ENCODE data around the gene TMEM245. TPM values are rescaled to one million over a fixed set of nuclear protein-coding genes. Genes with fewer than 3 reads are reported as not detected.

The TMEM245 gene
- polyA plus RNA-seq, 4 donors = 4.3 to 54.0 (median 9.8) TPM

DNA sequence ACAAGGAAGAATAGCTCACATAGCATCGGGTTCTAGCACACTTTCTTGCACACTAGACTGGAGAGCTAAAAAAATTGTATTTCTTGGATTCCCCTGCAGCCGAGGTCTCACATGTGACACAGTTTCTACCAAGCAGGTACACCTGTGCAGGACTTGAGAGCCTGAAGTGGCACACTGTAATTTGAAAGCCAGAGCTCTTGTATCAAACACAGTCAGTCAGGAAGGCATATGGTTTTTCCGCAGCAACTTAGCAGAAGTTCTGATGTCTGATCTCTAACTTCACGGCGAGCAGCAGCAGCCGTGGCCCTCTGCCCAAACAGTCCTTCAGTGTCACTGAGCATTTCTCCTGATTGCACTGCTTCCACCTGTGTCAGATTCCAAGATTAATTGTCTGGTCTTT, 25.5 kb downstream of the TMEM245 start:
- no peak overlapping the region for H3K27ac ChIP-seq (ENCODE audit: low read depth in 1 of 3, low read length in 2 of 3)
- FAIRE-seq (no peak), DNase-seq (no peak)
- H3K36me3 ChIP-seq (ENCODE audit: control insufficient read depth in 3 of 3, insufficient read depth in 2 of 3, low read depth in 1 of 3, low read length in 3 of 3) = peaks cover 0 to 24% (median 9%) of the 10 kb centered on the region in 3 donors
- H3K27me3 ChIP-seq (ENCODE audit: control insufficient read depth in 3 of 3, insufficient read depth in 3 of 3, low read length in 3 of 3) = no peaks in the 10 kb centered on the region
- H3K4me1 ChIP-seq (ENCODE audit: control insufficient read depth in 3 of 3, insufficient read depth in 2 of 3, low read depth in 1 of 3, low read length in 2 of 3) = peaks cover 0 to 11% (median 0%) of the 10 kb centered on the region in 3 donors
- WGBS, 3 donors = 85 to 92% (median 90%) methylated on average over 6 of the region's 6 CpGs
- H3K9me3 ChIP-seq (ENCODE audit: control insufficient read depth in 2 of 2, insufficient read depth in 1 of 2, low read depth in 1 of 2, low read length in 1 of 2) = no peaks in the 10 kb centered on the region
- no peak overlapping the region for H3K4me3 ChIP-seq (ENCODE audit: low read depth in 1 of 3, low read length in 3 of 3)

DNA sequence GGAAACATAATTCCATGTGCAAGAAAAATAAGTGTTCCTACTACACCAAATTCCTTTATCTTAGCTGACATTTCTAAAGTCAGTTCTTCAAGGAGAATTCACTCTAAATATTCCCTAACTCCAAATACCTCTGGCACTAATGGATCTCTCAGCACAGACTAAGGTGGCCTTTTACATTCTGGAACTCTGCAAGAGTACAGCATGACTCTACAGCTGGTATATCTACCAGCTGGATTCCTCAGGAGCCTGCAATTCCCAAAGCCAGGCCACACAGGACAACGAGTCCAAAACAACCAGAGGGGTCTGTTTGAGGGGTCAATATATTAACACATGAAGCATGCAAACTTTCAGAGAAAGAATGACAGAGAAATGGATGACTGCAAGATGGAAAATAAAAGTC, 27.2 kb downstream of the TMEM245 start:
- no peak overlapping the region for H3K4me3 ChIP-seq (ENCODE audit: low read depth in 1 of 3, low read length in 3 of 3)
- no peaks in the 10 kb centered on the region for H3K27me3 ChIP-seq (ENCODE audit: control insufficient read depth in 3 of 3, insufficient read depth in 3 of 3, low read length in 3 of 3)
- no peak for FAIRE-seq
- no peak for DNase-seq
- 55 to 86% (median 82%) methylated on average over 1 of the region's 1 CpG for WGBS, 3 donors
- H3K27ac ChIP-seq (ENCODE audit: low read depth in 1 of 3, low read length in 2 of 3) = no peak overlapping the region
- no peaks in the 10 kb centered on the region for H3K9me3 ChIP-seq (ENCODE audit: control insufficient read depth in 2 of 2, insufficient read depth in 1 of 2, low read depth in 1 of 2, low read length in 1 of 2)
- H3K4me1 ChIP-seq (ENCODE audit: control insufficient read depth in 3 of 3, insufficient read depth in 2 of 3, low read depth in 1 of 3, low read length in 2 of 3) = no peaks in the 10 kb centered on the region
- H3K36me3 ChIP-seq (ENCODE audit: control insufficient read depth in 3 of 3, insufficient read depth in 2 of 3, low read depth in 1 of 3, low read length in 3 of 3) = peaks cover 0 to 35% (median 11%) of the 10 kb centered on the region in 3 donors

DNA sequence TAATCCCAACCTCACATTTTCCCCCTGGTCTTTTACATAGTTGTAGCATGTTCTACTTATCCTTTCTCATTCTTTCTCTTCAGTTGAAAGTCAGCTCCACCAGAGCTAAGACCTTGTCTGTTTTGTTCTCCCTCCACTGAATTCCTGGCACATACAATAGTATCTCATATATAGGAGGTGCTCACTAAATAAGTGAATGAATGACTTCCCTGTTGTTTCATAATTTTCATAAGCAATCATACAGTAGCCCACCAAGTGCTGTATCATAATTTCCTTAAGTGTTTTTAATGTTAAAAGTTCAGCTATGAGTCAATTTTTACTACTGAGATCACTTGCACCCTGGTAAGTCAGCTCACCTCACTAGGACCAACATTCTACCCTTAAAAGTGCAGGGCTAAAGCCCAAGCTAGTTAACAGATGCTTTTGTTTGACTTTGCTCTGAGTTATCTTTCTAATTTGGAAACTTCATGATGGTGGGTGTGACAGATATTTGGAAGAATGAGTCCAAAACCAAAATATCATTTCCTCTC, 27.6 kb downstream of the TMEM245 start:
- Histone ChIP-seq H3K9me3 (ENCODE audit: control insufficient read depth in 2 of 2, insufficient read depth in 1 of 2, low read depth in 1 of 2, low read length in 1 of 2) (no peaks in the 10 kb centered on the region), H3K4me1 (ENCODE audit: control insufficient read depth in 3 of 3, insufficient read depth in 2 of 3, low read depth in 1 of 3, low read length in 2 of 3) (no peaks in the 10 kb centered on the region), H3K27ac (ENCODE audit: low read depth in 1 of 3, low read length in 2 of 3) (no peak overlapping the region), H3K27me3 (ENCODE audit: control insufficient read depth in 3 of 3, insufficient read depth in 3 of 3, low read length in 3 of 3) (no peaks in the 10 kb centered on the region), H3K4me3 (ENCODE audit: low read depth in 1 of 3, low read length in 3 of 3) (no peak overlapping the region), H3K36me3 (ENCODE audit: control insufficient read depth in 3 of 3, insufficient read depth in 2 of 3, low read depth in 1 of 3, low read length in 3 of 3) (peaks cover under 1 to 35% (median 12%) of the 10 kb centered on the region in 3 donors)
- DNase-seq (no peak), FAIRE-seq (no peak)

DNA sequence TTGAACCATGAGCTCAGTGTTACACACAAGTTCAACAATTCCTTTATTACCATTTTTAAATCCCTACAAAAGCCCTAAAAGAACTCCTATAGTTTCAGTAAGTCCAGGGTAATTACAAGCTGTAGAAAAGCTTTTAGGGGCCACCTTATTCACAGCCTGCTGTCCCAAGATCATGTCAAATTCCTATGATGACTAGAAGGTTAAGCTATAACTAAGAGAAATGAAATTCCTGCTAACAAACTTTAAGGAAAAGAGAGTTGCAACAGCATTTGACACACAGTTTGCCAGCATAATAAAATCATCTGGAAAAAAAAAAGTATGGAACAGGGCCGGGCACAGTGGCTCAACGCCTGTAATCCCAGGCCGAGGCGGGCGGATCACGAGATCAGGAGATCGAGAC, 31.5 kb downstream of the TMEM245 start:
- no peak overlapping the region for H3K4me3 ChIP-seq (ENCODE audit: low read depth in 1 of 3, low read length in 3 of 3)
- H3K9me3 ChIP-seq (ENCODE audit: control insufficient read depth in 2 of 2, insufficient read depth in 1 of 2, low read depth in 1 of 2, low read length in 1 of 2) = no peaks in the 10 kb centered on the region
- H3K36me3 ChIP-seq (ENCODE audit: control insufficient read depth in 3 of 3, insufficient read depth in 2 of 3, low read depth in 1 of 3, low read length in 3 of 3) = peaks cover 2 to 34% (median 17%) of the 10 kb centered on the region in 3 donors
- H3K27ac ChIP-seq (ENCODE audit: low read depth in 1 of 3, low read length in 2 of 3) = no peak overlapping the region
- H3K27me3 ChIP-seq (ENCODE audit: control insufficient read depth in 3 of 3, insufficient read depth in 3 of 3, low read length in 3 of 3) = no peaks in the 10 kb centered on the region
- WGBS, 3 donors = 93 to 99% (median 96%) methylated on average over 7 of the region's 7 CpGs
- no peak for FAIRE-seq
- no peak for DNase-seq
- H3K4me1 ChIP-seq (ENCODE audit: control insufficient read depth in 3 of 3, insufficient read depth in 2 of 3, low read depth in 1 of 3, low read length in 2 of 3) = no peaks in the 10 kb centered on the region

DNA sequence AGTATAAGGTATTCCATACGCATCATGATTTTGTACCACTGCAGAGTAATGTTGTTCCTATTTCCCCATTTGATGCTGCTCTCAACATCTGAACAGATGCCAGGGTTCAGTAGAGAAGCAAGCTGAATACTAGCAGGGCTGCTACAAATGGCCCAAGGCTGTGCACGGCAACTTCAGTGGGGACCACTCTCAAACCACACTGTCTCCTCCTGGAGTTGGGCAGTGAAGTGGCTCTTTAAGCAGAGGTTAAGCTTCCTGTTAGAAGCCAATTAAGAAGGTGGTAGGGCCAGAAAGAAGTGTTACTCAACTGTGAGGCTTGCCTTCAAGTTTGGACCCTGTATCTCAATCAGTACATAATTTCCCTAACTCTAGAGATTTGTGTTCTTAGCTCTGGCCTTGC, 32.0 kb downstream of the TMEM245 start:
- 93 to 98% (median 97%) methylated on average over 2 of the region's 2 CpGs for WGBS, 3 donors
- no peak for FAIRE-seq
- Histone ChIP-seq H3K4me3 (ENCODE audit: low read depth in 1 of 3, low read length in 3 of 3) (no peak overlapping the region), H3K27ac (ENCODE audit: low read depth in 1 of 3, low read length in 2 of 3) (no peak overlapping the region), H3K36me3 (ENCODE audit: control insufficient read depth in 3 of 3, insufficient read depth in 2 of 3, low read depth in 1 of 3, low read length in 3 of 3) (peaks cover 2 to 35% (median 17%) of the 10 kb centered on the region in 3 donors), H3K9me3 (ENCODE audit: control insufficient read depth in 2 of 2, insufficient read depth in 1 of 2, low read depth in 1 of 2, low read length in 1 of 2) (no peaks in the 10 kb centered on the region), H3K27me3 (ENCODE audit: control insufficient read depth in 3 of 3, insufficient read depth in 3 of 3, low read length in 3 of 3) (no peaks in the 10 kb centered on the region), H3K4me1 (ENCODE audit: control insufficient read depth in 3 of 3, insufficient read depth in 2 of 3, low read depth in 1 of 3, low read length in 2 of 3) (no peaks in the 10 kb centered on the region)
- DNase-seq = no peak

DNA sequence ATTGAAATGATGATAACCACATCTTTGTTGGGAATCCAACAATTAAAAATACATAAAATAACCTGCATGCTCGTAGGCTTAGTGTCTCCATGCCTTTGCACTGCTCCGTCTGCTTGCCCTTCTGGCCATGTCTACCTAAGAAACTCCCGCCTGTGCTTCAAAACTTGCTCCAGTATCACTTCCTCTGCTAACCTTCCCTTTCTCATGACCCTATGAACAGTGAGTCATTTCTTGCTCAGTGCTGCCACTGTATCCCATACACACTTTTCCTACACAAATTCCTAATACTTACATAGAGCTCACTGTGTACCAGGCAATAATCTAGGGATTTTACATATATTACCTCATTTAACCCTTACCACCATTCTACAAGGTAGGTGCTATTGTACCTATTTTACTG, 33.5 kb downstream of the TMEM245 start:
- Histone ChIP-seq H3K36me3 (ENCODE audit: control insufficient read depth in 3 of 3, insufficient read depth in 2 of 3, low read depth in 1 of 3, low read length in 3 of 3) (peaks cover 2 to 35% (median 15%) of the 10 kb centered on the region in 3 donors), H3K4me1 (ENCODE audit: control insufficient read depth in 3 of 3, insufficient read depth in 2 of 3, low read depth in 1 of 3, low read length in 2 of 3) (peaks cover 0 to 6% (median 0%) of the 10 kb centered on the region in 3 donors), H3K9me3 (ENCODE audit: control insufficient read depth in 2 of 2, insufficient read depth in 1 of 2, low read depth in 1 of 2, low read length in 1 of 2) (no peaks in the 10 kb centered on the region), H3K27ac (ENCODE audit: low read depth in 1 of 3, low read length in 2 of 3) (no peak overlapping the region), H3K27me3 (ENCODE audit: control insufficient read depth in 3 of 3, insufficient read depth in 3 of 3, low read length in 3 of 3) (no peaks in the 10 kb centered on the region), H3K4me3 (ENCODE audit: low read depth in 1 of 3, low read length in 3 of 3) (no peak overlapping the region)
- DNase-seq = no peak
- no peak for FAIRE-seq
- WGBS, 3 donors = 87 to 97% (median 93%) methylated on average over 3 of the region's 3 CpGs

DNA sequence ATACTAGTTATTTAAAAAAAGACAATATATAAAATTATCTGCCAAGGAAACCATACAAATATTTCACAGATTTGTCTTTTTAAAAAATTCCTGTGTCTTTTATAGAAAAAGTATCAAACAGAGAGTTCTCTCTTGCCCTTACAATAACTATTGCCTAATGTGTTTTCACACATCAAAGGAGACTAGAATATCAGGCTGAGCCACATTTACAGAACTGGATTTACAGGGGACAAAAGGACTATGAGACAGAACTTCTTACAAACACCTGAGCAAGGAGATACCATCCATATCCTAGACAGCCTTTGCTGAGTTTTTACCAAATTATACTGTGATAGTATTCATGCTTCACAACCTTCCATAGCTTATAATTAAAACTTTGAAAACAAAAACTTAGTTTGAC, 34.2 kb downstream of the TMEM245 start:
- H3K27ac ChIP-seq (ENCODE audit: low read depth in 1 of 3, low read length in 2 of 3) = no peak overlapping the region
- no peak for FAIRE-seq
- peaks cover 2 to 30% (median 12%) of the 10 kb centered on the region in 3 donors for H3K36me3 ChIP-seq (ENCODE audit: control insufficient read depth in 3 of 3, insufficient read depth in 2 of 3, low read depth in 1 of 3, low read length in 3 of 3)
- no peaks in the 10 kb centered on the region for H3K27me3 ChIP-seq (ENCODE audit: control insufficient read depth in 3 of 3, insufficient read depth in 3 of 3, low read length in 3 of 3)
- peaks cover 0 to 6% (median 0%) of the 10 kb centered on the region in 3 donors for H3K4me1 ChIP-seq (ENCODE audit: control insufficient read depth in 3 of 3, insufficient read depth in 2 of 3, low read depth in 1 of 3, low read length in 2 of 3)
- no peaks in the 10 kb centered on the region for H3K9me3 ChIP-seq (ENCODE audit: control insufficient read depth in 2 of 2, insufficient read depth in 1 of 2, low read depth in 1 of 2, low read length in 1 of 2)
- DNase-seq = no peak
- no peak overlapping the region for H3K4me3 ChIP-seq (ENCODE audit: low read depth in 1 of 3, low read length in 3 of 3)

DNA sequence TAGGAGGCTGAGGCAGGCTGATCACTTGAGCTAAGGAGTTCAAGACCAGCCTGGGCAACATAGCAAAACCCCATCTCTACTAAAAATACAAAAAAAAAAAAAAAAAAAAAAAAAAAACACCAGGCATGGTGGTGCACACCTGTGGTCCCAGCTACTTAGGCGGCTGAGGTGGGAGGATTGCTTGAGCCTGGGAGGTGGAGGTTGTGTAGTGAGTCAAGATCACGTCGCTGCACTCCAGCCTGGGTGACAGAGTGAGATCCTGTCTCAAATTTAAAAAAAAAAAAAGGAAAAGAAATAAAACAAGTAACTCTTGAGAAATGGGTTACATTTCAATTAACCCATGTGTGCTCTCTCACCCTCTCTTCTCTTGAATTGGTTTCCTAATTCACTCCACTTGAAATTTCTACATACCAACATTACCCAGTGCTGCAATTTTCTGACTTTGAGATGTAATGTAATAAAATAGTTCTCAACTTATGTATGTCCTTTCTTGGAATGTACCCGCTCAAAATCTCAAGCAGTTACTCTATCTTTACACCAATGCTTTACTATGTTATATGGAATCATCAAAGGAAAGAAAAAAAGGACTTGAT, 35.8 kb downstream of the TMEM245 start:
- WGBS, 3 donors = 92 to 96% (median 95%) methylated on average over 4 of the region's 4 CpGs
- Histone ChIP-seq H3K27me3 (ENCODE audit: control insufficient read depth in 3 of 3, insufficient read depth in 3 of 3, low read length in 3 of 3) (no peaks in the 10 kb centered on the region), H3K27ac (ENCODE audit: low read depth in 1 of 3, low read length in 2 of 3) (no peak overlapping the region), H3K9me3 (ENCODE audit: control insufficient read depth in 2 of 2, insufficient read depth in 1 of 2, low read depth in 1 of 2, low read length in 1 of 2) (no peaks in the 10 kb centered on the region), H3K36me3 (ENCODE audit: control insufficient read depth in 3 of 3, insufficient read depth in 2 of 3, low read depth in 1 of 3, low read length in 3 of 3) (peaks cover 2 to 20% (median 11%) of the 10 kb centered on the region in 3 donors), H3K4me3 (ENCODE audit: low read depth in 1 of 3, low read length in 3 of 3) (no peak overlapping the region), H3K4me1 (ENCODE audit: control insufficient read depth in 3 of 3, insufficient read depth in 2 of 3, low read depth in 1 of 3, low read length in 2 of 3) (peaks cover 0 to 6% (median 0%) of the 10 kb centered on the region in 3 donors)
- FAIRE-seq = no peak
- DNase-seq = no peak

DNA sequence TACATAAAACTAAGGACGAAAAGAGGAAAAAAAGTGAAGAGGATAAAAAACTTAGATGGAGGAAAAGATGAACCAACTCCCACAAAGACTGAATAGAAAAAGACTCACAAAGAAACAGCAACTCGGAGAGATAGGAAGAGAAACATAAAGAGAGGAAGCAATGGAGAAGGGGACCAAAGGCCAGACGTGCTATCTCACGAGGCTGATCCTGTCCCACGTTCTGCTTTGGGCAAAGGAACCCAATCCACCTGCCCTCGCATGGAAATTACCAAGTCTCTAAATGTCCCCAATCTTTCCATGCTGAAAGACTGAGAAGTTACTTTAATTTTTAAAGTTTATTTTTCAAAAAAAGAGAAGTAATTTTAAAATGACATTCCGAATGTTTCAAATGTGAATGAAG, 36.6 kb downstream of the TMEM245 start:
- FAIRE-seq = no peak
- H3K4me3 ChIP-seq (ENCODE audit: low read depth in 1 of 3, low read length in 3 of 3) = no peak overlapping the region
- H3K27me3 ChIP-seq (ENCODE audit: control insufficient read depth in 3 of 3, insufficient read depth in 3 of 3, low read length in 3 of 3) = no peaks in the 10 kb centered on the region
- H3K9me3 ChIP-seq (ENCODE audit: control insufficient read depth in 2 of 2, insufficient read depth in 1 of 2, low read depth in 1 of 2, low read length in 1 of 2) = no peaks in the 10 kb centered on the region
- no peak overlapping the region for H3K27ac ChIP-seq (ENCODE audit: low read depth in 1 of 3, low read length in 2 of 3)
- 53 to 73% (median 56%) methylated on average over 7 of the region's 7 CpGs for WGBS, 3 donors
- H3K36me3 ChIP-seq (ENCODE audit: control insufficient read depth in 3 of 3, insufficient read depth in 2 of 3, low read depth in 1 of 3, low read length in 3 of 3) = peaks cover 2 to 14% (median 14%) of the 10 kb centered on the region in 3 donors
- H3K4me1 ChIP-seq (ENCODE audit: control insufficient read depth in 3 of 3, insufficient read depth in 2 of 3, low read depth in 1 of 3, low read length in 2 of 3) = peaks cover 0 to 6% (median 0%) of the 10 kb centered on the region in 3 donors
- no peak for DNase-seq
